HG03565 (cell line): ENCODE results near the gene CNTN2.
A peak's percentile ranks its signal among the peaks of the same experiment; 100 is the strongest.

Source experiments
- ATAC-seq: cut with Tn5 transposase; IDR thresholded peaks from one replicate; pipeline ENCODE4 v1.9.1; 2021; ENCODE audit warnings: mild to moderate bottlenecking, moderate library complexity; ENCODE audit not compliant: unreplicated experiment

Gene CNTN2

GRCh38 chr1:205111354-205111753 lies 68.3 kb downstream of the CNTN2 start:
- ATAC-seq, result no peak

DNA sequence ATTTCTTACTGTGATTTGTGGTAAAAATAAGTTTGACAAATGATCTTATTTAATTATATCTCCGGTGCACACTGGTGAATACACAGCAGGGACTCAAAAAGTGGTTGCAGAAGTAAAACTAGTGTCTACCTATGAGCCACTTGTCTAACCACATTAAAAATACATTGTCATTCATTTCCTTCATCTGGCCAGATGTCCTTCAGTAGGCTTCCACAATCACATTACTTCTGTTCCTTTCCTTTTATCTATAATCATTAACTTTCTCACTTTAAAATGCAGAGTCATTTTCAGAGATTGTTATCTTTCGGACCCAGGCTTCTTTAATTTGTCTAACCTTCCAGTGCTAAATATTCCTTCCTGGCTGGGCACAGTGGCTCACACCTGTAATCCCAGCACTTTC lies 75.7 kb downstream of the CNTN2 start:
- no peak for ATAC-seq

DNA sequence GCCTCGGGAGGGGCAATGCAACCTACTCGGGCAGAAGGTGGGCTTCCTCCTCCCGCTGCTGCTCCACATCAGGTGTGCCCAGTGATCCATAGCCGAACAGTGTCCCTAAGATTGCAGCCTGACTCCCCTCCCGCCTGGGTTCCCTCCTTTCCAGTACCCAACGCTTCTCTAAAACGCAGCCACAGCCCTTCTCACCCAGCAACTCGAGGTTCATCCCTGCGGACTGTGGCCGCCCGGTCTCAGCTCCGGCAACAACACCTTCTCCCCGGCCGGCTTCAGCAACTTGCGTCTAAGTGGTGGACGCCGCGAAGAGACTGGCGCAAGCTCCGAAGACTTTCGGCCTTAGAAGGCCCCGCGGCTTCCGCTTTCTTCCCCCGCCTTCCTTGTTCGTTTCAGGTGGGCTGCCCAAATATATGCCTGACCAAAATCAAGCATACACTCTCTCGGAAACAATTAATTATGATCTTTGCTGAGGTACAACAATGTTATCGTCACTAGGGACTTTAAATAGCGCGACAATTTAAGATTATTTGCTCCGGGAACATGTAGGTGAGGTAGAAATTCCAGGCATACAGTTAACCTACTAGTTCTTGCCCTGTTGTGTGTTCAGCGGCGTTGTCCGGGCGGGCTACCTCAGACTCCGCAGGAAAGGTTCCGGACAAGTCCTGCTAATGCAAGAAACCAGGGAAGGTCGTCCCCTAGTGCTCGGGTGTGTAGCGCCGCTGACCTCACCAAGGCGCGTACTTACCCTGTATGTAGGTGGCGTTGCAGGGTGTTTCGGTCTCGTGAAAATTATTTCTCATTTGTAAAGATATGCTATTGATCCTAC lies 78.9 kb downstream of the CNTN2 start, which contains the start of gene RBBP5:
RBBP5 (minus strand) TSS at position 319 of the 829 bp plus-strand sequence; CDS start at position 214, 105 bp downstream.
- peak; percentile 83 for ATAC-seq

DNA sequence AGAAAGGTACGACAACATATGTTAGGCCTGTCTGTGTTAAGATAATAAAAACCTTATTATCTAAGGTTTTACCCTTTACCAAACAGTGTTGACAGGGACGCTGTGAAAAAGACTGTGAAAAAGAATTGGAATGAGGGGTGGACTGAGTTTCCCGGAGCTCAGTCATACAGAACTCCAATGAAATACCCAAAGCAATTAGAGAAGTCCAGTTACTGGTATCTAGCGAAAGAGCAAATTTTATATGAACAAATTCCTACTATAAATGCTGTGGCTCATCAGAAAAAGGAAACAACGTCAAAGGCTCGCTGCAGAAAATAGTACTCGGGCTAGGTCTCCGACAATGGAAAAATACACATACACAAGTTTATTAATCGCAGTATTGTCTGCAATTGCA lies 79.5 kb downstream of the CNTN2 start:
- ATAC-seq, result peak; percentile 19

DNA sequence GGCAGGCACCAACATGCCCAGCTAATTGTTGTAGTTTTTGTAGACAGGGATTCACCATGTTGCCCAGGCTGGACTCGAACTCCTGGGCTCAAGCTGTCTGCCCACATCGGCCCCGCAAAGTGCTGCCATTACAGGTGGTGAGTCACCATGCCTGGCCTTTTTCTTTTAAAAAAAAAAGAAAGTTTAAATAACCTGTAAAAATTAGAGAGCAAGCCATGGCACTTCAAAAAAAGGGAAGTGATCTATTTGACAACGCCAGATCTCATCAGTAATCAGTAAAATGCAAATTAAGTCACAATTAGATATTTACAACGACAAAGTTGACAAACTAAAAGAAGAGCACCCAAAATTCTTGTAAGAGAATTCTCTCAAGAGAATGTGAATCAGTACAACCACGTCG lies 81.7 kb downstream of the CNTN2 start:
- no peak for ATAC-seq

DNA sequence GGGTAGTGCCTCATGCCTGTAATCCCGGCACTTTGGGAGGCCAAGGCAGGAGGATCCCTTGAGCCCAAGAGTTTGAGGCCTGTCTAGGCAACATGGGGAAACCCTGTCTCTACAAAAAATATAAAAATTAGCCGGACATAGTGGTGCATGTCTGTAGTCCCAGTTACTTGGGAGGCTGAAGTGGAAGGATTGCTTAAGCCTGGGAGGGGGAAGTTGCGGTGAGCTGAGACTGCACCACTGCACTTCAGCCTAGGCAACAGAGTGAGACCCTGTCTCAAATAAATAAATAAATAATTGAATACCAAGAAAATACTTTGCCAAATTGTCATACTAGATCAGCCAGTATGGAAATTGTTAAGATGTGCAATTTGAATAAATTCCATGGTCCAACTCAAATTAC lies 84.6 kb downstream of the CNTN2 start:
- no peak for ATAC-seq
